ENCODE measurements around the gene C1QTNF5. TPM values are rescaled to one million over a fixed set of nuclear protein-coding genes. Genes with fewer than 3 reads are reported as not detected.

C1QTNF5 gene
- polyA plus RNA-seq, 1 donor from 2014 or later, result not detected

GRCh38 chr11:119332111-119332765 lies 8.4 kb downstream of the C1QTNF5 start:
- TF ChIP-seq REST (IDR thresholded peaks at IDR 0.05; ENCODE audit: borderline replicate concordance) (no peak), POLR2AphosphoS5 (IDR thresholded peaks at IDR 0.05) (no peak), TAF1 (IDR thresholded peaks at IDR 0.05; ENCODE audit: low read depth) (no peak), RAD21 (conservative IDR thresholded peaks at IDR 0.05) (no peak), EP300 (conservative IDR thresholded peaks at IDR 0.05; ENCODE audit: poor library complexity, severe bottlenecking) (no peak), MXI1 (conservative IDR thresholded peaks at IDR 0.05; ENCODE audit: poor library complexity, severe bottlenecking) (no peak), CTCF (IDR thresholded peaks at IDR 0.05; ENCODE audit: poor library complexity, severe bottlenecking) (no peak), SMC3 (conservative IDR thresholded peaks at IDR 0.05; ENCODE audit: poor library complexity) (no peak), EZH2 (IDR thresholded peaks at IDR 0.05; ENCODE audit: borderline replicate concordance, insufficient read depth, low read length, poor library complexity, severe bottlenecking) (no peak)
- Histone ChIP-seq H2AFZ (ENCODE audit: low read depth, low read length) (no peak overlapping the region), H3K9me3 (ENCODE audit: low read length) (no peaks in the 10 kb centered on the region), H3K9me2 (ENCODE audit: insufficient read depth, low read length) (no peaks in the 10 kb centered on the region), H3K9ac (ENCODE audit: low read length) (no peak overlapping the region), H3K27ac (ENCODE audit: low read length) (no peak overlapping the region), H4K20me1 (ENCODE audit: insufficient read depth) (no peaks in the 10 kb centered on the region), H3K27me3 (ENCODE audit: insufficient read depth, low read depth, low read length) (no peaks in the 10 kb centered on the region), H3K4me3 (ENCODE audit: low read length) (no peak overlapping the region), H3K36me3 (ENCODE audit: insufficient read depth, low read length) (no peaks in the 10 kb centered on the region), H3K4me2 (ENCODE audit: low read length) (no peak overlapping the region), H3F3A (ENCODE audit: insufficient read depth, low read length, poor library complexity, severe bottlenecking) (no peaks in the 10 kb centered on the region), H3K79me2 (replicated peaks; ENCODE audit: insufficient read depth, low read length) (peaks cover 6% of the 10 kb centered on the region)

- Histone ChIP-seq H3K27me3 (ENCODE audit: insufficient read depth, low read depth, low read length) (no peaks in the 10 kb centered on the region), H3K9me3 (ENCODE audit: low read length) (no peaks in the 10 kb centered on the region), H3F3A (ENCODE audit: insufficient read depth, low read length, poor library complexity, severe bottlenecking) (no peaks in the 10 kb centered on the region), H3K4me3 (ENCODE audit: low read length) (no peak overlapping the region), H3K27ac (ENCODE audit: low read length) (no peak overlapping the region), H4K20me1 (ENCODE audit: insufficient read depth) (no peaks in the 10 kb centered on the region), H3K79me2 (replicated peaks; ENCODE audit: insufficient read depth, low read length) (peaks cover 6% of the 10 kb centered on the region), H2AFZ (ENCODE audit: low read depth, low read length) (no peak overlapping the region), H3K9ac (ENCODE audit: low read length) (no peak overlapping the region), H3K36me3 (ENCODE audit: insufficient read depth, low read length) (no peaks in the 10 kb centered on the region), H3K4me2 (ENCODE audit: low read length) (no peak overlapping the region), H3K9me2 (ENCODE audit: insufficient read depth, low read length) (no peaks in the 10 kb centered on the region)
- TF ChIP-seq REST (IDR thresholded peaks at IDR 0.05; ENCODE audit: borderline replicate concordance) (no peak), EZH2 (IDR thresholded peaks at IDR 0.05; ENCODE audit: borderline replicate concordance, insufficient read depth, low read length, poor library complexity, severe bottlenecking) (no peak), MXI1 (conservative IDR thresholded peaks at IDR 0.05; ENCODE audit: poor library complexity, severe bottlenecking) (no peak), RAD21 (conservative IDR thresholded peaks at IDR 0.05) (no peak), EP300 (conservative IDR thresholded peaks at IDR 0.05; ENCODE audit: poor library complexity, severe bottlenecking) (no peak), TAF1 (IDR thresholded peaks at IDR 0.05; ENCODE audit: low read depth) (no peak), SMC3 (conservative IDR thresholded peaks at IDR 0.05; ENCODE audit: poor library complexity) (no peak), CTCF (IDR thresholded peaks at IDR 0.05; ENCODE audit: poor library complexity, severe bottlenecking) (no peak), POLR2AphosphoS5 (IDR thresholded peaks at IDR 0.05) (no peak)
Observed at GRCh38 chr11:119330237-119330636, 10.4 kb downstream of the C1QTNF5 start.
